ENCODE results near the gene SMYD3.
A peak's percentile ranks its signal among the peaks of the same experiment; 100 is the strongest.

The SMYD3 gene

DNA sequence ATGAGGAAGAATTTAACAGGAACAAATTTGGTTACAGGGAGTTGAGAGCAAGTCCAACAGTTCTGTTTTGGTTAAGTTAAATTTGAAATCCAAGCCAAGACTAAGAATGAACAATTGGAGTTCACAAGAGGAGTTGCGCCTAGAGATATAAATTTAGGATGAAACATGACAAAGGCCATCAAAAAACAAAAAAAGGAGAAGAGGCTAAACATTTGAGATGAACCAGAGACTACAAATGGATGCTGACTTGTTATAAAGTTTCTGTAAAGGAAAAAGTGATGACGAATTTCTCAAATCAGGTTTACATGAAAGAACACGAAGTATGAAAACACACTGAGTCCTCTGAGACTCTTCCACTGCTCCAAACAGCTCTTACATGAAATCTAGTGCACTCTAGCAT, 575.6 kb downstream of the SMYD3 start:
- DNase-seq = no peak

GRCh38 chr1:245929224-245929623, 577.9 kb downstream of the SMYD3 start:
- DNase-seq = no peak

DNA sequence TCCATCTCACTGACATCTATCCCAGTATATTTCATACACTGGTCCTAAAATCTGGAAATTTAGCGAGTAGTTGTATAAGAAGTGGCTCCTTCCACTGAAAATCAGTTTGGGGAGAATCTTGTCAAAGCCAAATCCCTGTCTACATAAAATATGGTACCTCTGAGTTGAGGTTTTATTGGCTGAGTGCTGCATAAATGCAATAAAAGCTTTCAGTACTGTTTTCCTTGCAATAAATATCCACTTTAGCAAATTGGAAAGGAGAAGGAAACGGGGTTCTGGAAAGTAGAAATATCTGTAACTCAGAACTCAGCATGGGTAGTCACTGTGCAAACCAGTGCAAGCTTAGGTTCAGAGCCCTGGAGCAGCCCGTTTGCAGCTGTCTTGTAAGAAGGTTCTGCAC, 580.2 kb downstream of the SMYD3 start:
- no peak for DNase-seq

DNA sequence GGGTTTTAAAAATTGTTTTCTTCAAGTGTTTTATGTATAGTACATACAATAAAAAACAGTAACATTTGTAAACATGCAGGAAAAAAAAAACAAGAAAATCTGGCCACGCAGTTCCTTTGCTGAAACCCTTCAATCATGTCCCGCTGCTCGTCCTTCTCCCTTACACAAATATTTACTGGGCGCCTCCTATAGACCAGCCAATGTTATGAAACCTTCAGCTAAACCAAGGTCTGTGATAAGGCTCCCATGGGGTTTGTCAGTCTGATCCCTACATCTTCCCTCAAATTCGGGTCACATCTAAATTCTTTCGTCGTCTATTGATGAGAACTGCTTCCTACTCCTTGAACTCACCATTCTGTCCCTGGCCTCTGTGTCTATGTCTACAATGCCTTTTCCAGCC, 583.9 kb downstream of the SMYD3 start:
- no peak for DNase-seq

DNA sequence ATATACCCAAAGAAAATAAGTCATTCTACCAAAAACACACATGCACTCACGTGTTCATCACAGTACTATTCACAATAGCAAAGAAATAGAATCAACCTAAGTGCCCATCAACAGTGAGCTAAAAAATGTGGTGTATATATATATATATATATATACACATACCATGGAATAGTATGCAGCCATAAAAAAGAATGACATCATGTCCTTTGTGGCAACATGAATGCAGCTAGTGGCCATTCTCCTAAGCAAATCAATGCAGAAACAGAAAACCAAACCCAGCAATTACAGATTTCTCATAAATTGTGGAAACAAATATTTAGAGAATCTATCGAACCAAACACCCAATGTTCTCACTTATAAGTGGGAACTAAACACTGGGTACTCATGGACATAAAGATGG, 585.7 kb downstream of the SMYD3 start:
- DNase-seq = no peak

GRCh38 chr1:245917403-245917802, 589.7 kb downstream of the SMYD3 start:
- DNase-seq = peak; percentile 5

DNA sequence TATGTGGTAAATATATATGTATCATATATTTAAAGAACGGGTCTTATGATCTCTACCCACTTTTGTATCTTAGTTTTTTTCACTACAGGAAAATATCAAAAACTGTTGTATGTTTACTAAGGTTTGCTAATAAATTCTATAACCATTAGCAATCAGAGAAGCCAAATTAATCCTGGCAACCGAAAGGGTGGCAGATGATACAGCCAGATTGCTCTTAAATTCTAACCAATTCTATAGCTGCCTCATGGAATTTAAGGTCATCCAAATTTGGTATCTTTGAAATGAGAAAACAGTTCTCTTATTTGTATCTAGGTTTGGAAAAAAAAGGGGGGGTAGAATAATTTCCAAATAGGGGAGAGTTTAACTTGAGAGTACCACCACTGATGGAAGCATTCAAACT, 591.2 kb downstream of the SMYD3 start:
- peak; percentile 27 for DNase-seq

DNA sequence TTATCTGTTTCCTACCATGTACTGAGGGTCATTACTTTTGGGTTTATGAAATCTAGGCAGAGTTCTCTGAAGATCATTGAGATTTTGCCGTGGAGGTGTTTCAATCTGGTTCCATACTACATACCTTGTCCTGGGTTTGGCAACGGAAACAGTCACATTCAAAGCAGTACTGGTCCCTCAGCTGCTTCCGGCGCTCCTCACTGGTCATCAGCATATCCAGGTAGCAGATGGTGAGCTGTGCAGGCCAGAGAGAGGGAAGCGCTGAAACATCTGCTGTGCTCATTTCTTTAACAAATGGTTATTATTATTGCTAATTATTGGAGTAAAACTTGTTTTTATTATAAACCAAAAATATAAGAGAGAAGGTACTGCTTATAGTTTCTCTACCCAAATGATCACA, 591.7 kb downstream of the SMYD3 start:
- DNase-seq = peak; percentile 72

DNA sequence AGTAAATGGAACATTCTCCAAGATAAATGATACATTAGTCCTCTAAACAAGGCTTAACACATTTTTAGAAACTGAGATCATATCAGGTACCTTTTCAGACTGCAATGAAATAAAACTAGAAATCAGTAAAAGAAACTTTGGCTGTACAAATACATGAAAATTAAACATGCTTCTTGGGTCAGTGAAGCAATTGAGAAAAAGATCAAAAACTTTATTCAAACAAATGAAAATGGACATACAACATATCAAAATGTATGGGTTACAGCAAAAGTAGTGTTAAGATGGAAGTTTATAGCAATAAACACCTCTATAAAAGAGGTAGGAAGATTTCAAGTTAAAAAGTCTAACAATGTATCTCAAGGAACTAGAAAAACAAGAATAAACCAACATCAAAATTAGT, 598.5 kb downstream of the SMYD3 start:
- no peak for DNase-seq

DNA sequence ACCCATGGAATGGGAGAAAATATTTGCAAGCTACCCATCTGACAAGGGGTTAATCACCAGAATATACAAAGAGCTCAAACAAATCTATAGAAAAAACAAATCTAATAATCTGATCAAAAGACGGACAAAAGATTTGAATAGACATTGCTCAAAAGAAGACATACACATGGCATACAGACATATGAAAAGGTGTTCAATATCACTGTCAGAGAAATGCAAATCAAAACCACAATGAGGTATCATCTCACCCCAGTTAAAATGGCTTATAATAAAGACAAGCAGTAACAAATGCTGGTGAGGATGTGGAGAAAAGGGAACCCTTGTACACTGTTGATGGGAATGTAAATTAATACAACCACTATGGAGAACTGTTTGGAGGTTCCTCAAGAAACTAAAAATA, 600.9 kb downstream of the SMYD3 start:
- DNase-seq = no peak

DNA sequence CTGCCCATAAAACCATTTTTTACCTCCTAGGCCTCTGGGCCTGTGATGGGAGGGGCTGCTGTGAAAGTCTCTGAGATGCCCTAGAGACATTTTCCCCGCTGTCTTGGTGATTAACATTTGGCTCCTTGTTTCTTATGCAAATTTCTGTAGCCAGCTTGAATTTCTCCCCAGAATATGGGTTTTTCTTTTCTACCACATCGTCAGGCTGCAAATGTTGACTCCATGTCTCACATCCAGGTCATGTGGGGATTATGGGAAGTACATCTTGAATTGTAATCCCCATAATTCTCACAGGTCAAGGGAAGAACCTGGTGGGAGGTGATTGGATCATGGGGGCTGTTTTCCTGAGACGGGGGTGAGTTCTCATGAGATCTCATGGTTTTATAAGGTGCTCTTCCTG, 603.2 kb downstream of the SMYD3 start:
- no peak for DNase-seq

DNA sequence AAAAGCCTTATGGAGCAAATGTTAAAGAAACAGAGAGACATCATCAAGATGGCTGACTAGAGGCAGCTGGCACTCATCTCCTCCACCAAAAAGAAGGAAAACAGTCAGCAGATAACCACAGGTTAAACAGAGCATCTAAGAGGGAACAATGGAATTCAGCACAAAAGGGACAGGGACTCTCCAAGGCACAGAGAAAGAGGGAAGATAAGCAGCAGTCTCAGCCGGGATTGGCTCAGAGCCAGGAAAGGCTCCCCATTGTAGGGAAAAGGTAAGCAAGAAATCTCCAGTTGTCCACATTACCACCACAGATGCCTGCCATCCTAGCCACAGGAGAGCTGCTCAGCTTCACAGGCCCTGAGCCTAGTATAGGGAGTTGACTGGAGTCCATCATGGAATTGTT, 605.5 kb downstream of the SMYD3 start:
- DNase-seq = no peak

GRCh38 chr1:245901037-245901436, 606.0 kb downstream of the SMYD3 start:
- DNase-seq = no peak

DNA sequence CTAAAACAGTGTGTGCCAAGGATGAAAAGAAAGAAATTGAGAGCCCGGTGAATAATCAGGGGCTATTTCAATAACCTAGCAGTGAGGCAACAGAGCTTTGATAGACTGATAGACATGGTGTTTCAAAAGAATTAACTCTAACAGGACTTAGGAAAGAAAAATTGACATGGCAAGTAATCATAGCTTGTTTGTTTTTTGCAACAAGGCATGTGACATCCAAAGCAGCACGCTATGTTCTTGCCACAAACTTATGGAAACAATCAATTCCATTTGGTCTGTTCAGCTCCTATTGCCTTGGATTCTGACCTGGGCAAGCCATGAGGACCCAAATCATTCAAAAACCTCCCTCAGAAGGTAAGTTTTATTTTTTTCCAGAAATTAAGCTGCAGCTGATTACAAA, 608.5 kb downstream of the SMYD3 start:
- DNase-seq = no peak

DNA sequence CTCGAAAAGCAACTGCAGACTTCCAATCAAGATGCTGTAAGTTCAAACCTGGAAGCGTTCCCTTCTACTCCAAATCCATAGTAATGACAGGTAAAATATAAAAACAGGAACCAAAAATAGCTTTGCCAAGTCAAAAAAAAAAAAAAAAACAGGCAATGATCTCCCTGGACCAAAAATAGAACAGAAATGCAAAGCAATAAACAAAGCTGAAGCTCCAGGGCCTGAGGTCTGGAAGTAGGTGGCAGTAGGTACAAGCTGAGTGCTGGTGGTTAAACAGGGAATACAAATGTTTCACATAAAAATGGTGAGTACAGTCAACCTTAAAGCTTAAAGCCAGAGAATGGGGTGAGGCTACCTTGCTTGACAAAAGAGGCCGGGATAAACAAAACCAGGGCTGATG, 610.8 kb downstream of the SMYD3 start:
- DNase-seq = no peak

DNA sequence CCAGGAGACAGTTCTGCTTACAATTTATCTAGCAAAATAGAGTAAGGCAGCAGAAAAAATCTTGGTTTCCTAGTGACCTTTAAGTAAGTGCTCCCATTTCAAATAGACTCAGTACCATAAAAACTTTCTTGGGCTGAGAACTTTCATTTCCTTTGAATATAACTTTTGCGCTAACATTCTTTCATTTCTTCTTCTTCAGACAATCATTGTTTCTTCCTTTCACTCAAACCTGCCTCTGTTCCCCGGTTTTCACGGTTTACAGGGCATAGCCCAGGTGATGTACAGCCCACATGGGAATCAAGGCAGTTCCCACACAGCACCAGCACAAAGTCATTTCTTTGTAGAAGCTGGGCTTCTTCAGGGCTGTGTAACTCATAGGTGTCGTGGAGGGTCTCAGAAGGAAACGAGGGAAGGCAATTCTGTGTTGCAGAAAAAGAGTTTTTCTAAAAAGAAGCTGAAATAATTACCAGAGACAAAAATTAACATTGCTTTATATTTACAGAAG, 611.6 kb downstream of the SMYD3 start:
- no peak for DNase-seq

DNA sequence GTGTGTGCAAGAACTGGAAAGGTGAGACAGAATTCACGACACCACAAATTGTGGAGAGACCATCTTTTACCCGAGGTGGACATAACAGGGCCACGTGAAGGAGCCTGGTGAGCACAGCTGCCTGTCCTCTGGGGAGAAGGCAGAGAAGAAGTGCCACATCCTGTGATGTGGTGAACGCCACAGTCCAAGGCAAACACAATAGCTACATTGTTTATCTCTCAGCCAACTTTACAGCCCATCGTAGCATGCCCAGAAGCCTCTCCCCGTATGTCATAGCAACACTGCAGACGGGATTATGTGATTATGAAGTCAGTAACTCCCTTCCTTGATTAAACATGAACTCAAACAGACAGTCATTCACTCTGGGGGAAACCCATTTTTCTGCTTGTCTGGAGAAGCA, 612.2 kb downstream of the SMYD3 start:
- DNase-seq = no peak

GRCh38 chr1:245893025-245893424, 614.1 kb downstream of the SMYD3 start:
- no peak for DNase-seq

DNA sequence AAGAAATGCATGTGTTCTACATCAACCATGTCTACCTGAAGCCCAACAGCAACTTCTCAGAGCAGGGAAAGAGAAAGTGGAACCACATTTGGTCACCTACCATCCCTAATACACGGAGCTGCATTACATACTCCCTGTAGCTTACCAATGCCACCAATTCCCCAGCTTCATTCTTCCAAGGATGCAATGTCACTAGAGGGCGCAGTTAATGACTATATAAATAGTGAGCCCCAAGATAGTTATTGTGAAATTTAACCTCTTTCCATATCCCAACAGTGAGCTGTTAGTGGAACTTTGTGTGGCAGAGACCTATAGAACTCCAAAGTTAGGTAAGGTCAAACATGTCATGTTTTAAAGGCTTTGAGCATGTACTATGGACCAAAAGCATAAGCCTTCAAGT, 618.3 kb downstream of the SMYD3 start:
- peak; percentile 5 for DNase-seq

GRCh38 chr1:245887829-245888228, 619.2 kb downstream of the SMYD3 start:
- DNase-seq = no peak

GRCh38 chr1:245881767-245882391, 625.2 kb downstream of the SMYD3 start:
- DNase-seq = no peak

GRCh38 chr1:245880754-245881403, 626.2 kb downstream of the SMYD3 start:
- DNase-seq = no peak

- no peak for DNase-seq
Observed at GRCh38 chr1:245879091-245879490, 628.0 kb downstream of the SMYD3 start.

GRCh38 chr1:245878585-245878984, 628.5 kb downstream of the SMYD3 start:
- DNase-seq = no peak

DNA sequence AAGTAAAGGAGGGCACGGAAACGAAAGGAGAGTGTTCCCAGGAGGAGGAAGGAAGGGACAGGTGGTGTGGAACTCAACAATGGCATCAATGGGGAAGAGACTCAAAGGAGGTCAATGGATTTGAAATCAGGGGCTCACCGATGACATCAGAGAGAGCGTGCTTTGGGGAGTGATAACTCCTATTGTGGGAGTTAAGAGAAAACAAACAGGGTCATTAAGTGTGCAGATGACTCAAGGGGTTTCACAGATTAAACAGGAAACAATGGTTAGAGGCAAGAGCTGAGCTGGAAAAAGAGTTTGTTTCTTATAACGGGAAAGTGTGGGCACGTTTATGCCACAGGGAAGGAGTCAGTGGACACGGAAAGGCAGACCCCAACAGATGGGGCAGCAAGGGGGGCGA, 629.1 kb downstream of the SMYD3 start:
- DNase-seq = no peak
